ENCODE measurements around the gene PRKAG1. TPM values are rescaled to one million over a fixed set of nuclear protein-coding genes. Genes with fewer than 3 reads are reported as not detected.

PRKAG1 gene
- total RNA-seq, 4 donors from 2014 or later = 52.0 to 70.6 (median 64.3) TPM

- H3K9me3 ChIP-seq = no peaks in the 10 kb centered on the region
- no peak for DNase-seq (ENCODE audit: extremely low spot score)
- H3K4me1 ChIP-seq = peaks cover 0 to 7% (median 3%) of the 10 kb centered on the region in 4 donors
- H3K27me3 ChIP-seq = no peaks in the 10 kb centered on the region
- intact Hi-C loops (cut with DNase I) = no loop called here
- 88% methylated on average over 12 of the region's 12 CpGs for WGBS
- no peak overlapping the region for H3K27ac ChIP-seq (replicated peaks in 1 of 4)
- peaks cover 81 to 91% (median 90%) of the 10 kb centered on the region in 4 donors for H3K36me3 ChIP-seq
- H3K4me3 ChIP-seq = no peak overlapping the region
- no peak for TF ChIP-seq EP300 (IDR thresholded peaks at IDR 0.05)
- TF ChIP-seq, protein P1, sequence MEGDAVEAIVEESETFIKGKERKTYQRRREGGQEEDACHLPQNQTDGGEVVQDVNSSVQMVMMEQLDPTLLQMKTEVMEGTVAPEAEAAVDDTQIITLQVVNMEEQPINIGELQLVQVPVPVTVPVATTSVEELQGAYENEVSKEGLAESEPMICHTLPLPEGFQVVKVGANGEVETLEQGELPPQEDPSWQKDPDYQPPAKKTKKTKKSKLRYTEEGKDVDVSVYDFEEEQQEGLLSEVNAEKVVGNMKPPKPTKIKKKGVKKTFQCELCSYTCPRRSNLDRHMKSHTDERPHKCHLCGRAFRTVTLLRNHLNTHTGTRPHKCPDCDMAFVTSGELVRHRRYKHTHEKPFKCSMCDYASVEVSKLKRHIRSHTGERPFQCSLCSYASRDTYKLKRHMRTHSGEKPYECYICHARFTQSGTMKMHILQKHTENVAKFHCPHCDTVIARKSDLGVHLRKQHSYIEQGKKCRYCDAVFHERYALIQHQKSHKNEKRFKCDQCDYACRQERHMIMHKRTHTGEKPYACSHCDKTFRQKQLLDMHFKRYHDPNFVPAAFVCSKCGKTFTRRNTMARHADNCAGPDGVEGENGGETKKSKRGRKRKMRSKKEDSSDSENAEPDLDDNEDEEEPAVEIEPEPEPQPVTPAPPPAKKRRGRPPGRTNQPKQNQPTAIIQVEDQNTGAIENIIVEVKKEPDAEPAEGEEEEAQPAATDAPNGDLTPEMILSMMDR (IDR thresholded peaks at IDR 0.05) = no peak
Measured at GRCh38 chr12:49024543-49024942, 6.0 kb upstream of the PRKAG1 start.

DNA sequence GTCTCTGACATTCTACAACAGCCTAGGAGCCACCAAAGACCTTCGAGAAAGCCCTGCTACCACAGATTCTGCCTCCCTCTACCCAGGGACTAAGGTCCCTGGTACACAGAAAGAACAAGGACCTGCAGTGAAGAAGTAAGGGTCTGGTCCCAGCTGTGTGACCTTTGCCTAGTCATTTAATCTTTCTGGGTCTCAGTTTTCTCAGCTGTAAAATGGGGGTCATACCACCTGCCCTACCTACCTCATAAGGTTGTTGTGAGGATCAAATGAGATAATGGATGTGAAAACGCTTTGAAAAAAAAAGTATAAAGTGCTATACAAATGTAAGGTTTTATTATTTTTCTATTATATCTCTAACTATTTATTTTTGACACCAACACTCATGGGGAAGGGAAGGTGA lies 5.2 kb upstream of the PRKAG1 start:
- intact Hi-C loops (cut with DNase I) = no loop called here
- DNase-seq (ENCODE audit: extremely low spot score) = no peak
- Histone ChIP-seq H3K9me3 (no peaks in the 10 kb centered on the region), H3K27me3 (no peaks in the 10 kb centered on the region), H3K4me1 (peaks cover 0 to 14% (median 9%) of the 10 kb centered on the region in 4 donors), H3K27ac (replicated peaks in 1 of 4) (no peak overlapping the region), H3K36me3 (peaks cover 77 to 86% (median 83%) of the 10 kb centered on the region in 4 donors), H3K4me3 (no peak overlapping the region)
- no peak for TF ChIP-seq EP300 (IDR thresholded peaks at IDR 0.05)
- TF ChIP-seq, protein P1 (IDR thresholded peaks at IDR 0.05) = no peak
- no peak for TF ChIP-seq POLR2AphosphoS5 (IDR thresholded peaks at IDR 0.05)
- no peak for TF ChIP-seq POLR2A (IDR thresholded peaks at IDR 0.05; ENCODE audit: low read depth)
- WGBS = 95% methylated on average over 2 of the region's 2 CpGs

GRCh38 chr12:49022558-49023178 lies 4.1 kb upstream of the PRKAG1 start:
- TF ChIP-seq, protein P1 (IDR thresholded peaks at IDR 0.05) = no peak
- TF ChIP-seq POLR2A (IDR thresholded peaks at IDR 0.05; ENCODE audit: low read depth) (no peak), POLR2AphosphoS5 (IDR thresholded peaks at IDR 0.05) (no peak), EP300 (IDR thresholded peaks at IDR 0.05) (no peak)
- 93% methylated on average over 15 of the region's 15 CpGs for WGBS
- Histone ChIP-seq H3K4me1 (peaks cover 3 to 19% (median 13%) of the 10 kb centered on the region in 4 donors), H3K27ac (replicated peaks in 1 of 4) (no peak overlapping the region), H3K4me3 (no peak overlapping the region), H3K27me3 (no peaks in the 10 kb centered on the region), H3K9me3 (no peaks in the 10 kb centered on the region), H3K36me3 (peaks cover 65 to 75% (median 72%) of the 10 kb centered on the region in 4 donors)
- no peak for DNase-seq (ENCODE audit: extremely low spot score)
- intact Hi-C loops (cut with DNase I) = no loop called here

DNA sequence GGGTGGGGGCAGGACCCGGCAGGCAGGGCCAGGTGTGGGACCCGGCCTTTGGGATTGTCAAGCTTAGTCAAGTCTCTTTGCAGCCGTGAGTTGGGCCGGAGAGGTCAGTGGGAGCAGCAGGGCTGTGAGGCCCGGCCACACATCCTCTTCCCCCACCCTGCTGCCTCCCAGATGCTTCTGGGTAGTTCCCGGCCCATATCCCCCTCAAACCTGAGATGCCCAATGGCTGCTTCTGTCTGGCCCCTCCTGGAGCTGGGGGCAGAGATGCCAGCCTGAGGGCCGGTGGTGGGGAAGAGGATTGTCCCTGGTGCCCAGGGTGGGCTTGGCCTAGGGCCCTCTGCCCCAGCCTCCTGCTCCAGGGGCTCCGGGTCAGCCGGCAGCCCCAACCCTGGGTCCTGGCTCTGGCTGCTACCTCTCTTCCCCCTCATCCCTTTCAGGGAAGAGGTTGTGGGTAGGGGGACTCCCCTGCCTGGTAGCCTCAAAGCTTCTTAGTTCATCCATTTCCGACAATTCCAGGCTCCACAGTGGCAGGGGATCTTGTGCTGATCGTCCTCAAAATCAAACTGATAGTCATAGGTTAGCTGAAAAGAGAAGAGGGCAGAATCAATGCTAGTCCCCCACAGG lies 2.8 kb upstream of the PRKAG1 start:
- H3K36me3 ChIP-seq = peaks cover 54 to 62% (median 59%) of the 10 kb centered on the region in 4 donors
- intact Hi-C loops (cut with DNase I) = no loop called here
- H3K4me1 ChIP-seq = peaks cover 12 to 32% (median 24%) of the 10 kb centered on the region in 4 donors
- H3K4me3 ChIP-seq = no peak overlapping the region
- TF ChIP-seq, protein P1 (IDR thresholded peaks at IDR 0.05) = no peak
- TF ChIP-seq EP300 (IDR thresholded peaks at IDR 0.05) (no peak), POLR2AphosphoS5 (IDR thresholded peaks at IDR 0.05) (no peak), POLR2A (IDR thresholded peaks at IDR 0.05; ENCODE audit: low read depth) (no peak)
- no peaks in the 10 kb centered on the region for H3K27me3 ChIP-seq
- no peak for DNase-seq (ENCODE audit: extremely low spot score)
- H3K9me3 ChIP-seq = no peaks in the 10 kb centered on the region
- WGBS = 71% methylated on average over 10 of the region's 11 CpGs
- no peak overlapping the region for H3K27ac ChIP-seq (replicated peaks in 1 of 4)
